CMK (cell line): ENCODE results near the gene PCP4L1.
"Not testable (repeated sequence)": the region's sequence is repeated elsewhere in the genome, so short reads cannot be mapped to it uniquely, and the experiment has no call there.

Experiments used
- DNase-seq: peaks from one replicate; pipeline ENCODE4 v3.0.0-alpha.2; 2010; ENCODE audit warnings: low read depth

The PCP4L1 gene

DNA sequence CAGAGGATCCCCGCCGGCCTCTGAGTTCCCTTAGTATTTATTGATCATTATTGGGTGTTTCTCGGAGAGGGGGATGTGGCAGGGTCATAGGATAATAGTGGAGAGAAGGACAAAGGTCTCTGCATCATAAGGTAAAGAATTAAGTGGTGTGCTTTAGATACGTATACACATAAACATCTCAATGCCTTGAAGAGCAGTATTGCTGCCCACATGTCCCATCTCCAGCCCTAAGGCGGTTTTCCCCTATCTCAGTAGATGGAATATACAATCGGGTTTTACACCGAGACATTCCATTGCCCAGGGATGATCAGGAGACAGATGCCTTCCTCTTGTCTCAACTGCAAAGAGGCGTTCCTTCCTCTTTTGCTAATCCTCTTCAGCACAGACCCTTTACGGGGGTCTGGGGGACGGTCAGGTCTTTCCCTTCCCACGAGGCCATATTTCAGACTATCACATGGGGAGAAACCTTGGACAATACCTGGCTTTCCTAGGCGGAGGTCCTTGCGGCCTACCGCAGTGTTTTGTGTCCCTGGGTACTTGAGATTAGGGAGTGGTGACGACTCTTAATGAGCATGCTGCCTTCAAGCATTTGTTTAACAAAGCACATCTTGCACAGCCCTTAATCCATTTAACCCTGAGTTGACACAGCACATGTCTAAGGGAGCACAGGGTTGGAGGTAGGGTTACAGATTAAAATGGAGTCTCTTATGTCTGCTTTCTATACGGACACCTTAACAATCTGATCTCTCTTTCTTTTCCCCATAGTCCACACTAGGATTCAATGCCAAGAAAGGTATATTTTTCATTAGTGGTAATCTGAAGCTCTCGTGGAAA, 57.5 kb downstream of the PCP4L1 start:
- DNase-seq = not testable (repeated sequence)

DNA sequence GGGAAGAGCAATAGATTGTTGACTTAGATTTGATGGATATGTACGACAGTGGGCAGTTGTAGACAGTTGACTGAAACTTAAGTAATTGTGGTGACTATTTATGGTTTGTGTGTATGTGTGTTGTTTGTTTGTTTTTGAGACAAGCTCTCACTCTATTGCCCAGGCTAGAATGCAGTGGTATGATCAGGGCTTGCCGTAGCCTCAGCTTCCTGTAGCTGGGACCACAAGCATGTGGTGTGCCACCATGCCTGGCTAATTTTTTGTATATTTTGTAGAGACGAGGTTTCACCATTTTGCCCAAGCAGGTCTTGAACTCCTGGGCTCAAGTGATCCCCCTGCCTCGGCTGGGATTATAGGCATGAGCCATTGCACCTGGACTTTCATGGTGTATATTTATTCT, 65.5 kb downstream of the PCP4L1 start:
- no peak for DNase-seq

DNA sequence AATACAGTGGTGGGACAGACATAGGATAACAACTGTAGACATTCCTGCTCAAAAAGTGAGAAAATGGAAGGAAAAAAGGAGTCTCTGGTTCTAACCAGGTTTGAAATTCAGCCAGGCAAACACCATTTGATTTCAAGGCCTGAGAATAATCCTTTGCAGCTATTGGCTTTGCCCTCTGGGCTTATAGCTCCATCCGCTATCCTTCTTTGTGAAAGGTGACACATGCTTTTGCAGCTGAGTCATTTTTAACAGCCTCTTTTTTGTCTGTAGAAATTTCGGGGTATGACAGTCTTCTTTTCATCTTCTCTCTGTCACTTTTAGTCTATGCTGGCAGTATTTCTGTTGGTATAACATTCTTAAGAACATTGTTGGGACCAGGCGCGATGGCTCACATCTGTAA, 71.8 kb downstream of the PCP4L1 start:
- DNase-seq = no peak

DNA sequence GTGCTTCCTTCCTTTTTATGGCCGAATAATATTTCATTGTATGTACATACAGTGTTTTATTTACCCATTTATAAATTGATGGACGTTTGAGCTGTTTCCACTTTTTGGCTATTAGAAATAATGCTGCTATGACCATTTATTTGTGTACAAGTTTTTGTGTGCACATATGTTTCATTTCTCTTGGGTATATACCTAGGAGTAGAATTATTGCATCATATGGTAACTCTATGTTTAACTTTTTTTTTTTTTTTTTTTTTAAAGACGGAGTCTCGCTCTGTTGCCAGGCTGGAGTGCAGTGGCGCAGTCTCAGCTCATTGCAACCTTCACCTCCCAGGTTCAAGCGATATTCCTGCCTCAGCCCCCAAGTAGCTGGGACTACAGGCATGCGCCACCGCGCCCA, 74.6 kb downstream of the PCP4L1 start:
- DNase-seq = no peak
